Left ventricle myocardium superior (tissue), 1 donor: Measurements from ENCODE around the gene KATNBL1. TPM values are rescaled to one million over a fixed set of nuclear protein-coding genes. Genes with fewer than 3 reads are reported as not detected.
"Not testable (repeated sequence)": the region's sequence is repeated elsewhere in the genome, so short reads cannot be mapped to it uniquely, and the experiment has no call there.

Experiments
- ATAC-seq: fragments of 200-7000 bp; cut with Tn5 transposase; one replicate; pipeline ENCODE4 v1.9.1; 2020; ENCODE audit warnings: mild to moderate bottlenecking, moderate library complexity
- DNase-seq: peaks from one replicate; pipeline ENCODE4 v3.0.0-alpha.2; 2020
- intact Hi-C: fragments of 100-400 bp; cut with micrococcal nuclease; formaldehyde crosslinking; loops from one replicate; pipeline ENCODE4 v1.11.0; 2022
- total RNA-seq: library from RNA; stranded (reverse); fragmentation: NEBNext Ultra II Directional; extraction: Animal tissue kit (Norgen Biotek cat#: 25700); gene quantifications from one replicate; pipeline ENCODE4 v1.2.1, GENCODE V29; 2021
- donor health status: DM: no; HTN: yes; CAD: no; lungs with severe emphysema.

Gene KATNBL1
- total RNA-seq, 1 donor from 2014 or later, result 15.3 TPM

- DNase-seq (no peak), ATAC-seq (no peak)
- intact Hi-C loops, result loop anchor here (10.0 kb wide), 1 partner anchor 149 kb away; no protein-coding TSS in a partner anchor
These were observed 4.2 kb upstream of the KATNBL1 start for GRCh38 chr15:34214135-34214534.

DNA sequence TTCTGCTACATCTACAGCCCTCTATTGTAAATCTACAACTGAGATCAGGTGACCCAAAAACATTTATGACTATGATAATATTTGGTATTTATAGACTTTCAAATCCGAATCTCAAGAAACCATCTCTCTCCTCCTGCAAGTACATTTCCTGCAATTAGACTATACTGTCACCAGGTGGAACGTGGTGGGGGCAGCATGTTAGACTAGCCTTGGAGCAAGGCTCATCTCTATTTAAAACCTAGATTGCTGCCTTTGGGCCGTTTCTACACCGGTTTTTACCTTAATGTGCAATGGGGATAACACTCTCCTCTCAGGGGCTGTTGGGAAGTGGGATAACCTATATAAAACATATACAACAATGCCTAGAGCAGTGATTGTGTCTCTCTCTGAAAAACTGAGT is 3.8 kb upstream of the KATNBL1 start:
- intact Hi-C loops, result loop anchor here (10.0 kb wide), 1 partner anchor 149 kb away; no protein-coding TSS in a partner anchor
- ATAC-seq (no peak), DNase-seq (no peak)

DNA sequence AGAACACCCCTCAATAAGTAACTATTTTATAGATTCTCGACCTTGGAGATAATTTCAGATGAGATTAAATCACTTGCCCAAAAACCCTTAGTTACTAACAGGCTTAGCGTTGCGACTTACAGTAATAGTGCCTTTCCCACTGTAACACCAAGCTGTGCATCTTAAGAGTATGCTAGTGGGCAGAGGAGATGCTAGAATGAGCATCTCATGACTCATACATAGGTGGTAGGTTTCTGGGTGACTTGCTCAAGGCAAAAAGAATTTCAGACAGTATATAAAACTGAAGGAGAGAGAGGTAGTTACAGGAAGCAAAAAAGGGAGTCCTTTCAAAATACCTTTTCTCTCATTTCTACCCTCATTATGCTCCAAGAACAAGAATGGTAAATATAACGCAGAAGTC is 3.9 kb downstream of the KATNBL1 start:
- intact Hi-C loops, result no loop called here
- DNase-seq, result no peak
- no peak for ATAC-seq

GRCh38 chr15:34203936-34204335 is 6.0 kb downstream of the KATNBL1 start:
- intact Hi-C loops, result no loop called here
- ATAC-seq, result no peak
- DNase-seq, result no peak

DNA sequence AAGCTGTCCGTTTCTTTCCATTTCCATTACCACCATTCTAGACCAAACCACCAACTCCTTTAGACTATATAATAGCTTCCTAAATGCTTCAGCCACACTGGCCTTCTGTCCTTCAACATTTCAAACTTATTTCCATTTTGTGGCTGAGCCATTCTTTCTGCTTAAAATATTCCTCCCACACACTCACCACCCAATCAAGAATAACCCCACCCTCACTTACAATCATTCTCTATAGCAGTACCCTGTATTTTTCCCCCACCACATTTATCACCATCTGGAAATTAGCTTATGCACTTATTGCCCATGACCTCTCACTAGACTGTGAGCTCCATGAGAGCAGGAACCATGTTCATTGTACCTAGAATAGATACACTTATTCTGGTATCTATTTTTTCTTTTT is 6.6 kb downstream of the KATNBL1 start:
- no peak for ATAC-seq
- no peak for DNase-seq
- intact Hi-C loops, result no loop called here

DNA sequence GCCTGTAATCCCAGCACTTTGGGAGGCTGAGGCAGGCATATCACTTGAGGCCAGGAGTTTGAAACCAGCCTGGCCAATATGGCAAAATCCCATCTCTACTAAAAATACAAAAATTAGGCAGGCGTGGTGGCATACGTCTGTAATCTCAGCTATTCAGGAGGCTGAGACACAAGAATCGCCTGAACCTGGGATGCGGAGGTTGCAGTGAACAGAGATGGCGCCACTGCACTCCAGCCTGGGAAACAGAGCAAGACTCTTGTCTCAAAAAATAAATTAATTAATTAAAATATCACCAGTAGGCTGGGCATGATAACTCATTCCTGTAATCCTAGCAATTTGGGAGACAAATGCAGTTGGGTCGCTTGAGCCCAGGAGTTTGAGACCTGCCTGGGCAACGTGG is 16.6 kb downstream of the KATNBL1 start:
- DNase-seq, ATAC-seq, intact Hi-C loops: not testable (repeated sequence)

DNA sequence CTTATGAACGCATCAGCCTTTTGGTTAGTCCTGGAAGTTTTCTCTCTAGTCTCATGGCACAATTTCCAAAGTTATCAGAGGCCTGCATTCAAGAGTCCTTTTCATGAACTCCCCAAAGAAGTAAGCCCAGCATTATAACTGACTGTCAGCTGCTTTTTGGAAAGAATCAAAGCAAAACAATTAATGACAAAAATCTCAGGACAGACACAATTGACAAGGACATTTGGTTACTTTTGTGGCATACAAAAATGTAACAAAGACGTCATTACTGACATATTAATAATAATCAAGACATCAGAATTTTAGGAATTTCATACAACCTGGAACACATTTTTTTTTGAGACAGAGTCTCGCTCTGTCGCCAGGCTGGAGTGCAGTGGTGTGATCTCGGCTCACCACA is 21.2 kb downstream of the KATNBL1 start:
- DNase-seq (no peak), ATAC-seq (no peak)
- intact Hi-C loops, result no loop called here

- intact Hi-C loops, result no loop called here
These were observed 24.2 kb downstream of the KATNBL1 start for GRCh38 chr15:34185666-34186065.

DNA sequence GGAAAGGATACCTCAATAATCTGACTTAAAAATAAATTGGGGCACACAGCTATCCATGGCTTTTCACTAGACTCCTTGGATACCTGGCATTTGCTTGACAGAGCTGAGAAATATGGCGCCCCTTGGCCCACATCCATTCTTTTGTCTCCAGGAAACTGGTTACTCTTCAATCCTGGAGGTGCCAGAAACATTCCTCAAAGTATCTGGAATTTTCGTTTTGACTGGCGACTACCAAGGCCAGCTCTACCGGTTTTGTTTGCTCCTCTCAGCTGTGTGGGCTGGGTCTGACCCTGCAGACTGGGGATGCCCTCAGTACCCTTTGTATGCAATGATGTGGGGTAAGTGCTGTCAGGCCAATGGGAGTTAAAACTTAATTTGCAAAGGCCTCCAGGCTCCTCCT is 27.0 kb downstream of the KATNBL1 start:
- ATAC-seq, result no peak
- intact Hi-C loops, result no loop called here
- no peak for DNase-seq

More at GRCh38 chr15:34185666-34186065, 24.2 kb downstream of the KATNBL1 start:
- DNase-seq (no peak), ATAC-seq (no peak)

GRCh38 chr15:34179234-34179633 is 30.7 kb downstream of the KATNBL1 start:
- ATAC-seq (no peak), DNase-seq (no peak)
- intact Hi-C loops, result no loop called here

DNA sequence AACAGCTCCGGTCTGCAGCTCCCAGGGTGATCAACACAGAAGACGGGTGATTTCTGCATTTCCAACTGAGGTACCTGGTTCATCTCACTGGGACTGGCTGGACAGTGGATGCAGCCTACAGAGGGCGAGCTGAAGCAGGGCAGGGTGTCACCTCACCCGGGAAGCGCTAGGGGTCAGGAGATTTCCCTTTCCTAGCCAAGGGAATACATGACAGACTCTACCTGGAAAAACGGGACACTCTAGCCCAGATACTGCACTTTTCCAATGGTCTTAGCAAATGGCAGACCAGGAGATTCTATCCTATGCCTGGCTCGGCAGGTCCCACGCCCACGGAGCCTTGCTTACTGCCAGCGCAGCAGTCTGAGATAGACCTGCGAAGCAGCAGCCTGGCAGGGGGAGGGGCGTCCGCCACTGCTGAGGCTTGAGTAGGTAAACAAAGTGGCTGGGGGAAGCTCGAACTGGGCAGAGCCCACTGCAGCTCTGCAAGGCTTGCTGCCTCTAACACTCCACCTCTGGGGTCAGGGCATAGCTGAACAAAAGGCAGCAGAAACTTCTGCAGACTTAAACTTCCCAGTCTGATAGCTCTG is 43.8 kb downstream of the KATNBL1 start:
- ATAC-seq, DNase-seq, intact Hi-C loops: not testable (repeated sequence)

GRCh38 chr15:34161329-34161963 is 48.5 kb downstream of the KATNBL1 start:
- DNase-seq, result no peak
- ATAC-seq, result no peak
- intact Hi-C loops, result no loop called here

DNA sequence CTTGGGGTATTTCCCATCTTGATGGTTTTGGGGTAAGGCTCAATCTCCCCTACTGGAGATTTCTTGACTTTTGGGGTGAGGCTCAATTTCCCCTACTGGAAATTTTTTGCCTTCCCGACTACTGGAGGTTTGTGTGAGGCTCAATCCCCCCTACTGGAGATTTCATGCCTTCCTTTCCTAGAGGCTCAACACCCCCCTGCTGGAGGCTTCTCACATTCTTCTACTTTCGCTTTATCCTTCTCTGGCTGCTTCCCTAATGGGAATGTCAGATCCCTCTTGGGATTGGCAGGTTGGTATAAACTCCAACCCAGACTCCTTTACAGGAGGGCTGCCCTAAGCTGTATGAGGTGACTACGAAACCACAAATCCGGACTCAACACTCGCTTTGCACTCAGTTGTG is 49.2 kb downstream of the KATNBL1 start:
- DNase-seq, result no peak
- intact Hi-C loops, result no loop called here
- no peak for ATAC-seq

- no peak for DNase-seq
- no peak for ATAC-seq
- intact Hi-C loops, result no loop called here
These were observed 51.5 kb downstream of the KATNBL1 start for GRCh38 chr15:34158355-34158754.

DNA sequence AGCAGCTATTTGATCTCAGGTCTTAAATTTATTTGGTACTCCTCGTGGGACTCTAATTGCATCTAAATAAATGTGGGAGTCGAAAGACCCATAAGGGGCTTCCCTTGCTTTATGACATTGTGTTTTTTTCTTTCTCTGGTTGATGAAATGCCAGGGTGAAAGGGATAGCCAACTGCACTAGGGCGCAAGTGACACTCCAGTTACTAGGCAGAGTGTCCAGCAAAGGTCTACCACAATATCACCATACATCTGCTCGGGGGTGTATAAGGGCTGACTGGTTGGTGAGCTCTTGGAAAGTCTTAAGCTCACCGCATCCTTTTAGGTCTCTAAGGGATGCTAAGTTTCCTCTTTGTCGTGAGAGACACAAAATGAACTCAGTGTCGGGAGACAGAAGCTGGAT is 54.0 kb downstream of the KATNBL1 start:
- ATAC-seq (no peak), DNase-seq (no peak)
- intact Hi-C loops, result no loop called here

DNA sequence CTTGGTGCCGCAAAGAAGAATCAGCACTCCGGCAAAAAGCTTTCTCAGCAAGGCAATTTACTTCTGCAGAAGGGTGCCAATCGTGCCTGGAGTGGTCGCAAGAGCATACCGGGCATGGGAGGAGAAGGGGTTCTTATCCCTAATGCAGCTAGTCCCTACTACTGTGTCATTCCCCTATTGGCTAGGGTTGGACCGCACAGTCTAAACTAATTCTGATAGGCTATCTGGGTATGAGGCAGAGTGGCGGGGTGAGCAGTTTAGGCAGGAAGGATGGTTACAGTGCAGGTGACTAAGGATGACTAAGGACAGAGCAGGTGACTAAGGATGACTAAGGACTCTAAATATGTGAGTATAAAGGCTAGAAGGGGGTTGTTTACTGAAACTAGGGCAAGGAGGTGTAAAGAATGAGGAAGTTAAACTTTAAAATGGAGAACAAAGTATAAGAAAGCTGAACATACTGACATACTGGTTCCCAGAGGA is 55.1 kb downstream of the KATNBL1 start:
- ATAC-seq, result no peak

GRCh38 chr15:34147371-34148140 is 62.3 kb downstream of the KATNBL1 start:
- intact Hi-C loops, result no loop called here
- DNase-seq (no peak), ATAC-seq (no peak)

More for the DNA sequence above, 55.1 kb downstream of the KATNBL1 start:
- intact Hi-C loops, result no loop called here
- DNase-seq, result no peak

DNA sequence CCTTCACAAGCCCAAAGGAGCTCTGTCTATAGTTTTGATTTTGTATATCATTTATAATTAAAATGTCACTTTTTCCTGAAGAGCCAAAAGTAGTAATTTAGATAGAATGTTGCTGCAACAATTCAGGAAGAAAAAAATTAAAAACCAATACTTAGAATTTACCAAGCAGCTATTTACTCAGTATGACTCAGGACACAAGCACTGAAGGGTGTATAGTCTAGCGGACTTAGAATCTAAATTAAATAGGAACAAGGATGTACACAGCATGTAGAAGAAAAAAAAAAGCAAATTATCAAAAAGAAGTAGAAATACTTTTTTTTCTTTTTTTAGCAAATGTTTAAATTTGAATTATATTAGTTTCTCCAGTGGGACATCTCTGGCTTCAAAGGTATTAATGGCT is 76.4 kb downstream of the KATNBL1 start:
- DNase-seq, result no peak
- intact Hi-C loops, result no loop called here
- ATAC-seq, result no peak

DNA sequence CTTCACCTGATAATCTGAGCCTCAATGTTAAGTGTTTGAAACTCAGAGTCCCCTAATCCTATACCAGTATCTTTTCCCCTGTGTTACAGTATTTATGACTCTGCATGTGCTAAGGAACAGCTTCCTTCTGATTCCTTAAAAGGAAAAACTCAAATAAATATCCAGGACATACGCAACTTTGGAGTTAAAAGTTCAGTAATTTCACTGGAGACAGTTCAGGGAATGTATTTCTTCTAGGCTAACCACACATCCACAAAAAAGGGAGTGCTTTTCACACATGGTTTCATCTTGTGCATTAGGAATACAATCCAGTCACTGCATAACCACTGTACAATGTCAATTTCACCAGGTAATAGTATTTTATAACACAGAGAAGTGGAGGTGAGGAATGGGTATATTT is 77.0 kb downstream of the KATNBL1 start:
- intact Hi-C loops, result no loop called here
- DNase-seq (no peak), ATAC-seq (no peak)

- intact Hi-C loops, result no loop called here
- ATAC-seq (no peak), DNase-seq (no peak)
These were observed 81.0 kb downstream of the KATNBL1 start for GRCh38 chr15:34128898-34129297.
